ENCODE results near the gene MYADM.

DNA sequence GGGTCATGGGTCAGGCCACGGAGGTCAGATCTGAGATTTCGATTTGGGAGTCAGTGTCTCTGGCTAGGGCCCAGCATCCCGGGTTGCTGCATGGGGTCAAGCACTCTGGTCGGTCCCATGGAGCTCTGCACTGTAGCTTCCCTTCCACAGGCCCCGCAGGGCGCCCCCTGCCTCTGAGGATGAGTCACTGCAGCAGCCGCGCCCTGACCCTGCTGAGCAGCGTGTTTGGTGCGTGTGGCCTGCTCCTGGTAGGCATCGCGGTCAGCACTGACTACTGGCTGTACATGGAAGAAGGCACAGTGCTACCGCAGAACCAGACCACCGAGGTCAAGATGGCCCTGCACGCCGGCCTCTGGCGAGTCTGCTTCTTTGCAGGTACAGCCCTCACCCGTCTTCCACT lies 45.0 kb downstream of the MYADM start:
- no peak for TF ChIP-seq EZH2 (IDR thresholded peaks at IDR 0.05; ENCODE audit: borderline replicate concordance, insufficient read depth, low read depth, low read length, poor library complexity, severe bottlenecking)
- TF ChIP-seq, protein P1, sequence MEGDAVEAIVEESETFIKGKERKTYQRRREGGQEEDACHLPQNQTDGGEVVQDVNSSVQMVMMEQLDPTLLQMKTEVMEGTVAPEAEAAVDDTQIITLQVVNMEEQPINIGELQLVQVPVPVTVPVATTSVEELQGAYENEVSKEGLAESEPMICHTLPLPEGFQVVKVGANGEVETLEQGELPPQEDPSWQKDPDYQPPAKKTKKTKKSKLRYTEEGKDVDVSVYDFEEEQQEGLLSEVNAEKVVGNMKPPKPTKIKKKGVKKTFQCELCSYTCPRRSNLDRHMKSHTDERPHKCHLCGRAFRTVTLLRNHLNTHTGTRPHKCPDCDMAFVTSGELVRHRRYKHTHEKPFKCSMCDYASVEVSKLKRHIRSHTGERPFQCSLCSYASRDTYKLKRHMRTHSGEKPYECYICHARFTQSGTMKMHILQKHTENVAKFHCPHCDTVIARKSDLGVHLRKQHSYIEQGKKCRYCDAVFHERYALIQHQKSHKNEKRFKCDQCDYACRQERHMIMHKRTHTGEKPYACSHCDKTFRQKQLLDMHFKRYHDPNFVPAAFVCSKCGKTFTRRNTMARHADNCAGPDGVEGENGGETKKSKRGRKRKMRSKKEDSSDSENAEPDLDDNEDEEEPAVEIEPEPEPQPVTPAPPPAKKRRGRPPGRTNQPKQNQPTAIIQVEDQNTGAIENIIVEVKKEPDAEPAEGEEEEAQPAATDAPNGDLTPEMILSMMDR (IDR thresholded peaks at IDR 0.05), result no peak

Measured in B cell (primary cell).